ENCODE measurements around the gene PACSIN1.

The PACSIN1 gene

GRCh38 chr6:34528996-34529664 lies 63.3 kb downstream of the PACSIN1 start:
- no peak for DNase-seq

GRCh38 chr6:34529665-34530327 lies 63.9 kb downstream of the PACSIN1 start:
- DNase-seq: no peak

- DNase-seq: no peak
These were observed 65.0 kb downstream of the PACSIN1 start for GRCh38 chr6:34530753-34531365.

GRCh38 chr6:34531580-34532201 lies 65.8 kb downstream of the PACSIN1 start:
- no peak for DNase-seq

- no peak for DNase-seq
These were observed 66.4 kb downstream of the PACSIN1 start for GRCh38 chr6:34532230-34532629.

- DNase-seq: no peak
These were observed 68.3 kb downstream of the PACSIN1 start for GRCh38 chr6:34534146-34534545.

GRCh38 chr6:34534656-34535055 lies 68.8 kb downstream of the PACSIN1 start:
- no peak for DNase-seq

- no peak for DNase-seq
These were observed 69.3 kb downstream of the PACSIN1 start for GRCh38 chr6:34535199-34535598.

GRCh38 chr6:34535646-34536045 lies 69.8 kb downstream of the PACSIN1 start:
- no peak for DNase-seq

GRCh38 chr6:34536251-34536958 lies 70.5 kb downstream of the PACSIN1 start:
- peak; percentile 85 for DNase-seq

- DNase-seq: no peak
These were observed 71.3 kb downstream of the PACSIN1 start for GRCh38 chr6:34536959-34537848.

GRCh38 chr6:34537922-34538550 lies 72.2 kb downstream of the PACSIN1 start:
- no peak for DNase-seq

GRCh38 chr6:34538581-34538980 lies 72.7 kb downstream of the PACSIN1 start:
- DNase-seq: no peak

- DNase-seq: no peak
These were observed 73.3 kb downstream of the PACSIN1 start for GRCh38 chr6:34539181-34539580.

- DNase-seq: no peak
These were observed 74.3 kb downstream of the PACSIN1 start for GRCh38 chr6:34540222-34540621.

GRCh38 chr6:34540841-34541240 lies 75.0 kb downstream of the PACSIN1 start:
- no peak for DNase-seq

- DNase-seq: no peak
These were observed 77.5 kb downstream of the PACSIN1 start for GRCh38 chr6:34543421-34543820.

GRCh38 chr6:34544052-34544604 lies 78.3 kb downstream of the PACSIN1 start:
- no peak for DNase-seq

- peak; percentile 32 for DNase-seq
These were observed 79.0 kb downstream of the PACSIN1 start for GRCh38 chr6:34544776-34545471.

GRCh38 chr6:34546551-34547321 lies 80.9 kb downstream of the PACSIN1 start:
- DNase-seq: peak; percentile 91

Data from NCI-H446 treated with DMSO at 0.1 percent for 48 hours (cell line).